Gastrocnemius medialis (tissue), 4 donors: ENCODE results near the gene SUSD3. TPM values are rescaled to one million over a fixed set of nuclear protein-coding genes. Genes with fewer than 3 reads are reported as not detected.
"Not testable (repeated sequence)": the region's sequence is repeated elsewhere in the genome, so short reads cannot be mapped to it uniquely, and the experiment has no call there.

ENCODE experiments used
- ATAC-seq, 2 donors: fragments of 150-250 bp; one replicate each; pipeline ENCODE4 v1.9.1; 2016
- DNase-seq, 2 donors: peaks; one replicate each; pipeline ENCODE4 v3.0.0-alpha.2; 2019
- H3K27ac ChIP-seq, 4 donors: fragments of 200-600 bp; sonication (generic); 1 replicate in 1 of 4; 2 replicates in 3 of 4; pipeline ENCODE4 v1.5.1; 2016 to 2018; ENCODE audit warnings: mild to moderate bottlenecking in 2 of 4, moderate library complexity in 1 of 4
- H3K27me3 ChIP-seq, 3 donors: fragments of 200-600 bp; sonication (generic) in 2 of 3; 1 replicate in 1 of 3; 2 replicates in 2 of 3; pipeline versions ENCODE4 v1.5.1 to v1.6.0; 2016 to 2019; ENCODE audit warnings: mild to moderate bottlenecking in 1 of 3, moderate library complexity in 1 of 3
- H3K36me3 ChIP-seq, 2 donors: fragments of 200-600 bp; sonication (generic) in 1 of 2; one replicate each; pipeline ENCODE4 v1.5.1; 2017 to 2018
- H3K4me1 ChIP-seq, 2 donors: fragments of 200-600 bp; sonication (generic) in 1 of 2; one replicate each; pipeline ENCODE4 v1.5.1; 2016 to 2017; ENCODE audit warnings: mild to moderate bottlenecking in 2 of 2
- H3K4me3 ChIP-seq, 4 donors: fragments of 200-600 bp; sonication (generic) in 3 of 4; 1 replicate in 1 of 4; 2 replicates in 3 of 4; pipeline ENCODE4 v1.5.1; 2016 to 2019; ENCODE audit warnings: mild to moderate bottlenecking in 2 of 4
- H3K9me3 ChIP-seq, 3 donors: fragments of 200-600 bp; sonication (generic) in 2 of 3; 1 replicate in 1 of 3; 2 replicates in 2 of 3; pipeline ENCODE4 v1.5.1; 2016 to 2019
- POLR2A ChIP-seq, 2 donors: fragments of 450-650 bp; IDR thresholded peaks; one replicate each; pipeline ENCODE4 v1.6.1; 2017; ENCODE audit warnings: antibody characterized with exemption in 2 of 2, mild to moderate bottlenecking in 2 of 2, moderate library complexity in 2 of 2
- in situ Hi-C, 4 donors: fragments of 200-750 bp; cut with MboI; loops; one replicate each; pipeline versions ENCODE4 v1.15.0 to v1.8.0; 2017; ENCODE audit warnings: low sequenced_read_pairs in 4 of 4
- intact Hi-C: fragments of 100-400 bp; cut with DNase I; formaldehyde crosslinking; loops from one replicate; pipeline ENCODE4 v1.15.1; 2023; ENCODE audit warnings: low total_unique reads
- total RNA-seq, 4 donors: library from RNA; depleted of rRNA; stranded (reverse); fragments of >200 nt; gene quantifications; one replicate each; pipeline versions ENCODE4 v1.1.0 to v1.2.3, GENCODE V29; 2016
- TF ChIP-seq, protein P1 (sequence below), 5 experiments: fragments of 450-650 bp in 3 of 5; fragments of 200-600 bp in 2 of 5; sonication (generic) in 2 of 5; IDR thresholded peaks in 4 of 5; conservative IDR thresholded peaks in 1 of 5; 1 replicate in 4 of 5; 2 replicates in 1 of 5; pipeline ENCODE4 v1.5.1; 2016 to 2019; ENCODE audit warnings: antibody characterized with exemption in 5 of 5, mild to moderate bottlenecking in 3 of 5, moderate library complexity in 3 of 5

SUSD3 gene
- total RNA-seq, 4 donors from 2014 or later: 0.51 to 0.61 TPM; not detected in 2

GRCh38 chr9:93116072-93116961 lies 57.8 kb downstream of the SUSD3 start:
- DNase-seq (peak; percentile 66 to 81), ATAC-seq (peak; percentile 68 to 79)
- H3K9me3 ChIP-seq: no peaks in the 10 kb centered on the region
- peaks cover 11 to 18% of the 10 kb centered on the region in 2 donors for H3K4me1 ChIP-seq
- peaks cover 0 to 16% of the 10 kb centered on the region in 2 donors for H3K36me3 ChIP-seq
- peak overlapping the region; percentile 45 to 74 (median 58) for H3K27ac ChIP-seq
- intact Hi-C loops (loop anchor here (5.0 kb wide), 1 partner anchor 101 kb away; no protein-coding TSS in a partner anchor), in situ Hi-C loops (loop anchor here in 1 of 4 donors (25.0 kb wide), 1 partner anchor 346 kb away; the partner anchor contains the start of genes FAM120A and FAM120AOS)
- no peaks in the 10 kb centered on the region for H3K27me3 ChIP-seq
- TF ChIP-seq POLR2A (IDR thresholded peaks at IDR 0.05): peak in 1 of 2 donors; percentile 25
- TF ChIP-seq, protein P1, sequence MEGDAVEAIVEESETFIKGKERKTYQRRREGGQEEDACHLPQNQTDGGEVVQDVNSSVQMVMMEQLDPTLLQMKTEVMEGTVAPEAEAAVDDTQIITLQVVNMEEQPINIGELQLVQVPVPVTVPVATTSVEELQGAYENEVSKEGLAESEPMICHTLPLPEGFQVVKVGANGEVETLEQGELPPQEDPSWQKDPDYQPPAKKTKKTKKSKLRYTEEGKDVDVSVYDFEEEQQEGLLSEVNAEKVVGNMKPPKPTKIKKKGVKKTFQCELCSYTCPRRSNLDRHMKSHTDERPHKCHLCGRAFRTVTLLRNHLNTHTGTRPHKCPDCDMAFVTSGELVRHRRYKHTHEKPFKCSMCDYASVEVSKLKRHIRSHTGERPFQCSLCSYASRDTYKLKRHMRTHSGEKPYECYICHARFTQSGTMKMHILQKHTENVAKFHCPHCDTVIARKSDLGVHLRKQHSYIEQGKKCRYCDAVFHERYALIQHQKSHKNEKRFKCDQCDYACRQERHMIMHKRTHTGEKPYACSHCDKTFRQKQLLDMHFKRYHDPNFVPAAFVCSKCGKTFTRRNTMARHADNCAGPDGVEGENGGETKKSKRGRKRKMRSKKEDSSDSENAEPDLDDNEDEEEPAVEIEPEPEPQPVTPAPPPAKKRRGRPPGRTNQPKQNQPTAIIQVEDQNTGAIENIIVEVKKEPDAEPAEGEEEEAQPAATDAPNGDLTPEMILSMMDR (IDR thresholded peaks at IDR 0.05 in 4 of 5, conservative IDR thresholded peaks at IDR 0.05 in 1 of 5): no peak
- no peak overlapping the region for H3K4me3 ChIP-seq

GRCh38 chr9:93117521-93117920 lies 59.0 kb downstream of the SUSD3 start:
- in situ Hi-C loops: loop anchor here in 1 of 4 donors (25.0 kb wide), 1 partner anchor 345 kb away; the partner anchor contains the start of genes FAM120A and FAM120AOS
- H3K4me3 ChIP-seq, DNase-seq, H3K27me3 ChIP-seq, H3K9me3 ChIP-seq, ATAC-seq, H3K27ac ChIP-seq, H3K36me3 ChIP-seq: not testable (repeated sequence)
- H3K4me1 ChIP-seq: peaks cover 11 to 18% of the 10 kb centered on the region in 2 donors
- intact Hi-C loops: loop anchor here (5.0 kb wide), 1 partner anchor 100 kb away; no protein-coding TSS in a partner anchor

DNA sequence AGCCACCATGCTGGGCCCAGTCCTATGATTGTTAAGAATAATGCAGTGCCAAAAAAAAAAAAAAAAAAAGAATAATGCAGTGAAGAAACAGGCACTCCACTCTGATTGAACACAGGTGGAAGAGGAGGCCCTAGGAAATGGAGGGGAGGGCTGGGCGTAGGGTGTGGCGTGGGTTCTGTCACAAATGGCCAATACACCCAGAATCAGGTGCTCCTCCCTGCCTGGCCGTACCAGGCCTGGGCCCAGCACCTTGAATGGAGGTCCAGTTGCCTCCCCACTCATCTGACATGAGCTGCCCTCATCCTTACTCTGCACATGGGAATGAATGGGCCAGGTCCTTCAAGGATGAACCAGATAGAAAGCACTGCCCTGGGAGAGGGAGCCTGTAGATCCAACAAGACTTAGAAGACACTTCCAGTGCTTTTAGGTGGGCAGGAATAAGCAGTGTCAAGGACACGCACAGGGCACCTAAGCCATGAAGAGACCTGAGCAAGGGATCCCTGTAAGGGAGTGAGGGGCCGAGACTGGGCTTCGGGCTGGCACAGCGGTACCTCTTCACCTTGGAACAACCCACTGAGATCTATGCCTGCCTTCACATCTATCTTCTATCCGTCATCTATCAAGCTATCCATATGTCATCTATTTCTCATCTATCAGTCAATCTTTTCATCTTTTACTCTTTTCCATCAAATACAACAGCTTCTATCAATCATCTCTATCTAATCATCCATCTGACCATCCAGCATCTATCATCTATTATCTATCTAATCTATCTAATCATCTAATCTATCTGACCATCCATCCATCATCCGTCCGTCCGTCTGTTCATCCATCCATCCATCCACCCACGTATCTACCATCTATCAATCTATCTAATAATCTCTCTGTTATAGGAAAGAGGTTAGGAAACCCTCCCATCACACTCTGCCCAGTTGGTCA lies 59.7 kb downstream of the SUSD3 start:
- in situ Hi-C loops: loop anchor here in 1 of 4 donors (25.0 kb wide), 1 partner anchor 344 kb away; the partner anchor contains the start of genes FAM120A and FAM120AOS
- intact Hi-C loops: loop anchor here (5.0 kb wide), 1 partner anchor 99 kb away; no protein-coding TSS in a partner anchor
- Histone ChIP-seq H3K27me3 (no peaks in the 10 kb centered on the region), H3K27ac (no peak overlapping the region), H3K4me3 (no peak overlapping the region), H3K4me1 (peaks cover 11 to 18% of the 10 kb centered on the region in 2 donors), H3K36me3 (peaks cover 0 to under 1% of the 10 kb centered on the region in 2 donors), H3K9me3 (no peaks in the 10 kb centered on the region)
- ATAC-seq: no peak
- peak in 1 of 2 donors; percentile 10 for DNase-seq
- no peak for TF ChIP-seq POLR2A (IDR thresholded peaks at IDR 0.05)
- TF ChIP-seq, protein P1 (IDR thresholded peaks at IDR 0.05 in 4 of 5, conservative IDR thresholded peaks at IDR 0.05 in 1 of 5): no peak

DNA sequence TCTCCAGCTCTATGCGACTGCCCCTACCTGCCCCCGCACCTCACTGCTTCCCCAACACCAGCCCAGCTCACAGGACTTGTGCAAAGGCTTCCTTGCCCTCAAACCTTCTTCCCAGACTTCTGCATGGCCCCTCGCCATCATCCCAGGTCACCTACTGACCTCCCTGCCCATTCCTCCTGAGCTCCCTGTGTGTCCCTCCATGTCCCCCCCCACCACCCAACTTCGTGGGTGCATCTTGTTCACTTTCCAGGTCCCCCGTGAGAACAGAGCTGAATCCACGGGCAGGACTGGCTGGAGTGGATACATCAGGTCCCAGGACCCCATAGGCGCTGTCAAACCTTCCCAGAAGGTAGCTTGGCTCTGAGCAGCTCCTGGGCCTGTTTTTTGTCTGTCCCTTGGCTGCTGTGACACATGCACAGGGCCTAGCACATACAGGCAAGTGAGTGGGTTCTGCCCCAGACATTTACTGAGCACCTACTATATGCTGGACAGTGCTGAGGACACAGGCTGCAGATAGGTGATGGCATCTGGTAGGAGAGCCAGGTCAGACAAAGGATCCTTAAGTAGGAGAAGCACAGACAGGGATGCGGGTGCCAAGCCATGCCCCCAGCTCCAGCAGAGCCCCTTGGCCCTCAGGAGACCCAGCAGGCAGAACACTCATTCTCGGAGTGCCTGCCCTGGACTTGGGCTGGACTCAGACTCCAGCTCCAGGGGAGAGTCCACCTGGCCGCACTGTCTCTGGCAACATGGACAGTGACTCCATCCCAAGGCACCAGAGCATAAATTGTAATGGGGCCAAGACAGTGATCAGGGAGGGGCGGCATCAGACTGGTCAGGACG lies 60.6 kb downstream of the SUSD3 start:
- Histone ChIP-seq H3K9me3 (no peaks in the 10 kb centered on the region), H3K27me3 (no peaks in the 10 kb centered on the region), H3K36me3 (peaks cover 0 to 9% of the 10 kb centered on the region in 2 donors), H3K4me1 (peaks cover 11 to 18% of the 10 kb centered on the region in 2 donors), H3K4me3 (no peak overlapping the region), H3K27ac (peak overlapping the region; percentile 65 to 72 (median 68))
- TF ChIP-seq, protein P1 (IDR thresholded peaks at IDR 0.05 in 4 of 5, conservative IDR thresholded peaks at IDR 0.05 in 1 of 5): no peak
- TF ChIP-seq POLR2A (IDR thresholded peaks at IDR 0.05): no peak
- in situ Hi-C loops (loop anchor here in 1 of 4 donors (25.0 kb wide), 1 partner anchor 343 kb away; the partner anchor contains the start of genes FAM120A and FAM120AOS), intact Hi-C loops (loop anchor here (5.0 kb wide), 1 partner anchor 98 kb away; no protein-coding TSS in a partner anchor)
- no peak for ATAC-seq
- peak in 1 of 2 donors; percentile 20 for DNase-seq
